Mesothelial cell of epicardium (in vitro differentiated cells): ENCODE measurements around the gene SPRN. TPM values are rescaled to one million over a fixed set of nuclear protein-coding genes. Genes with fewer than 3 reads are reported as not detected.
"Not testable (repeated sequence)": the region's sequence is repeated elsewhere in the genome, so short reads cannot be mapped to it uniquely, and the experiment has no call there.

ENCODE experiments used
- DNase-seq, 2 experiments: peaks; one replicate each; pipeline ENCODE4 v3.0.0; 2021; ENCODE audit warnings: low spot score in 2 of 2; ENCODE audit not compliant: unreplicated experiment in 2 of 2
- H3K27ac Mint-ChIP-seq: 2 replicates; pipeline ENCODE4 v1.8.0; 2021; ENCODE audit warnings: mixed read lengths
- H3K27me3 Mint-ChIP-seq: 2 replicates; pipeline ENCODE4 v1.8.0; 2021; ENCODE audit warnings: low read depth, mixed read lengths
- H3K36me3 Mint-ChIP-seq: 2 replicates; pipeline ENCODE4 v1.8.0; 2021; ENCODE audit warnings: mixed read lengths
- H3K4me1 Mint-ChIP-seq: 2 replicates; pipeline ENCODE4 v1.8.0; 2021; ENCODE audit warnings: mixed read lengths
- H3K4me3 Mint-ChIP-seq: 2 replicates; pipeline ENCODE4 v1.8.0; 2021; ENCODE audit warnings: mild to moderate bottlenecking, moderate library complexity, mixed read lengths
- H3K9me3 Mint-ChIP-seq: 2 replicates; pipeline ENCODE4 v1.8.0; 2021; ENCODE audit warnings: mixed read lengths
- total RNA-seq: library from RNA; stranded (reverse); gene quantifications from 3 replicates; pipeline ENCODE4 v1.2.1, GENCODE V29; 2021
- TF ChIP-seq, protein P1 (sequence below): fragments of 200-600 bp; sonication (generic); IDR thresholded peaks from one replicate; pipeline ENCODE4 v1.5.0; 2021; ENCODE audit warnings: antibody characterized with exemption; ENCODE audit not compliant: unreplicated experiment

Gene SPRN
- total RNA-seq, 1 donor from 2014 or later: 0.69 TPM

DNA sequence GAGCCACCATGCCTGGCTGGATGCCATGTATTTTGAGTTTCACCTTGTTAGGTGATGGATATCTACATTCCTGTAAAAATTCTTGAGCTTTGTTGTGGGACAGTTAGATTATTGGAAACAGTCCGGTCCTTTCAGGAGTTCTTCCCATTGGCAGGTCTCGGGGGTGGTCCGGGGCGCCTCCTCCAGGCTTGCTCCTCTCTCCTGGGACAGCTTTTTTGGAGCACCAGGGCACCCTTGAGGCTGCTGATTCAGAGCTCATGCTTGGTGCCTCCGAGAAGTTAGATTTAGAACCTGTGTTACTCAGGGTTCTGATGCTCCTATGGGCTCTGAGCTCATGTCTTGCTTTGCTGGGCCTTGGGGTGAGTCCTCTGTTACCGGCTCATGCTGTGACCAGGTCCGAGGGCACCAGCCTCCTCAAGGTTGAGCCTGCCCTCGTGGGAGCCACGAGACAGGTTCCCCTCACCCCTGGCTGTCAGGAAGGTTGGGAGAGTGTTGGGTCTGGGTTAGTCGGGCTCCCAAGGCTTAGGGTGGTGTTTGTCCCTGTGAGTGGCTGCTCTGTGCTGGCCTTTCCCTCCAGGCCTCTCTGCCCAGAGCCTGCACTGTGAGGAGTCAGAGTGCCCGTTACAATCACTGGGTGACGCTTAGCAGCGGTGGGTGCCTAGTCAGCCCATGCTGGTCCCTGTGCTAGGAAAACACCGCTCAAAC, 6.0 kb downstream of the SPRN start:
- H3K9me3 Mint-ChIP-seq: peaks cover 14% of the 10 kb centered on the region
- peaks cover 20% of the 10 kb centered on the region for H3K27me3 Mint-ChIP-seq
- H3K27ac Mint-ChIP-seq: no peak overlapping the region
- TF ChIP-seq, protein P1, sequence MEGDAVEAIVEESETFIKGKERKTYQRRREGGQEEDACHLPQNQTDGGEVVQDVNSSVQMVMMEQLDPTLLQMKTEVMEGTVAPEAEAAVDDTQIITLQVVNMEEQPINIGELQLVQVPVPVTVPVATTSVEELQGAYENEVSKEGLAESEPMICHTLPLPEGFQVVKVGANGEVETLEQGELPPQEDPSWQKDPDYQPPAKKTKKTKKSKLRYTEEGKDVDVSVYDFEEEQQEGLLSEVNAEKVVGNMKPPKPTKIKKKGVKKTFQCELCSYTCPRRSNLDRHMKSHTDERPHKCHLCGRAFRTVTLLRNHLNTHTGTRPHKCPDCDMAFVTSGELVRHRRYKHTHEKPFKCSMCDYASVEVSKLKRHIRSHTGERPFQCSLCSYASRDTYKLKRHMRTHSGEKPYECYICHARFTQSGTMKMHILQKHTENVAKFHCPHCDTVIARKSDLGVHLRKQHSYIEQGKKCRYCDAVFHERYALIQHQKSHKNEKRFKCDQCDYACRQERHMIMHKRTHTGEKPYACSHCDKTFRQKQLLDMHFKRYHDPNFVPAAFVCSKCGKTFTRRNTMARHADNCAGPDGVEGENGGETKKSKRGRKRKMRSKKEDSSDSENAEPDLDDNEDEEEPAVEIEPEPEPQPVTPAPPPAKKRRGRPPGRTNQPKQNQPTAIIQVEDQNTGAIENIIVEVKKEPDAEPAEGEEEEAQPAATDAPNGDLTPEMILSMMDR: no peak
- no peak for DNase-seq
- H3K4me3 Mint-ChIP-seq: no peak overlapping the region
- H3K36me3 Mint-ChIP-seq: peaks cover 31% of the 10 kb centered on the region
- H3K4me1 Mint-ChIP-seq: no peaks in the 10 kb centered on the region

DNA sequence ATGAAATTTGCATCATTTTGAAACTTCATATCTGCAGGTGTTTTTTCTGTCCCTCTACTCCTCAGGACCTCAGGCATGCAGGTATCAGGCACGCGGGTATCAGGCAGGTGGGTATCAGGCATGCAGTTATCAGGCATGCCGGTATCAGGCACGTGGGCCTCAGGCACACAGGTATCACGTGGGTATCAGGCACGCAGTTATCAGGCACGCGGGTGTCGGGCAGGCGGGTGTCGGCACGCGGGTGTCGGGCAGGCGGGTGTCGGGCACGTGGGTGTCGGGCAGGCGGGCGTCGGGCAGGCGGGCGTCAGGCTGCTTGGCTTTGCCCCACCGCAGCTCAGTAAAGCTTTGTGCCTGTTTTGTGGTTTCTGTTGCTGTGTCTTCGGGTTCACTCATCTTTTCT, 8.7 kb downstream of the SPRN start:
- Mint-ChIP-seq H3K27me3 (peaks cover 3% of the 10 kb centered on the region), H3K27ac (no peak overlapping the region), H3K4me1 (no peaks in the 10 kb centered on the region), H3K36me3 (peaks cover 56% of the 10 kb centered on the region), H3K9me3 (peaks cover 38% of the 10 kb centered on the region), H3K4me3 (no peak overlapping the region)
- no peak for DNase-seq
- TF ChIP-seq, protein P1: no peak

DNA sequence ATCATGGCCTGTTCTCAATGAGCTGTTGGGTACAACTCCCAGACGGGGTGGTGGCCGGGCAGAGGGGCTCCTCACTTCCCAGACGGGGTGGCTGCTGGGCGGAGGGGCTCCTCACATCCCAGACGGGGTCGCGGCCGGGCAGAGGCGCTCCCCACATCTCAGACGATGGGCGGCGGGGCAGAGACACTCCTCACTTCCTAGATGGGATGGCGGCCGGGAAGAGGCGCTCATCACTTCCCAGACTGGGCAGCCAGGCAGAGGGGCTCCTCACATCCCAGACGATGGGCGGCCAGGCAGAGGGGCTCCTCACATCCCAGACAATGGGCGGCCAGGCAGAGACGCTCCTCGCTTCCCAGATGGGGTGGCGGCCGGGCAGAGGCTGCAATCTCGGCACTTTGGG, 10.0 kb downstream of the SPRN start:
- H3K27me3 Mint-ChIP-seq, H3K27ac Mint-ChIP-seq, DNase-seq, H3K4me3 Mint-ChIP-seq, H3K4me1 Mint-ChIP-seq: not testable (repeated sequence)
- H3K9me3 Mint-ChIP-seq: peaks cover 50% of the 10 kb centered on the region
- H3K36me3 Mint-ChIP-seq: peaks cover 67% of the 10 kb centered on the region

DNA sequence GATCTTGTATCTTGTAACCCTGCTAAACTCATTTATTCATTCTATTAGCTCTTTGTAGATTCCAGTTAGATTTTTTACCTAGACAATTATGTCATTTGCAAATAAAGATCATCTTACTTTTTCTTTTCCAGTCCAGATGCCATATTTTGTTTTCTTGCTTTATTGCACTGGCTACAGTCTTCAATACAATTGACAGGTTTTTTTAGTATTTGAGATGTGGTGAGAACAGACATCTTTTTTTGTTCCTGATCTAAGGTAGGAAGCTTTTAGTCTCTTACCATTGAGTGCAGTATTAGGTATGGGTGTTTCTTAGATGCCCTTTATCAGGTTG, 12.1 kb downstream of the SPRN start:
- DNase-seq: no peak
- Mint-ChIP-seq H3K27ac (no peak overlapping the region), H3K36me3 (peaks cover 73% of the 10 kb centered on the region), H3K4me1 (no peaks in the 10 kb centered on the region), H3K27me3 (no peaks in the 10 kb centered on the region), H3K9me3 (peaks cover 68% of the 10 kb centered on the region), H3K4me3 (no peak overlapping the region)
- TF ChIP-seq, protein P1: no peak

DNA sequence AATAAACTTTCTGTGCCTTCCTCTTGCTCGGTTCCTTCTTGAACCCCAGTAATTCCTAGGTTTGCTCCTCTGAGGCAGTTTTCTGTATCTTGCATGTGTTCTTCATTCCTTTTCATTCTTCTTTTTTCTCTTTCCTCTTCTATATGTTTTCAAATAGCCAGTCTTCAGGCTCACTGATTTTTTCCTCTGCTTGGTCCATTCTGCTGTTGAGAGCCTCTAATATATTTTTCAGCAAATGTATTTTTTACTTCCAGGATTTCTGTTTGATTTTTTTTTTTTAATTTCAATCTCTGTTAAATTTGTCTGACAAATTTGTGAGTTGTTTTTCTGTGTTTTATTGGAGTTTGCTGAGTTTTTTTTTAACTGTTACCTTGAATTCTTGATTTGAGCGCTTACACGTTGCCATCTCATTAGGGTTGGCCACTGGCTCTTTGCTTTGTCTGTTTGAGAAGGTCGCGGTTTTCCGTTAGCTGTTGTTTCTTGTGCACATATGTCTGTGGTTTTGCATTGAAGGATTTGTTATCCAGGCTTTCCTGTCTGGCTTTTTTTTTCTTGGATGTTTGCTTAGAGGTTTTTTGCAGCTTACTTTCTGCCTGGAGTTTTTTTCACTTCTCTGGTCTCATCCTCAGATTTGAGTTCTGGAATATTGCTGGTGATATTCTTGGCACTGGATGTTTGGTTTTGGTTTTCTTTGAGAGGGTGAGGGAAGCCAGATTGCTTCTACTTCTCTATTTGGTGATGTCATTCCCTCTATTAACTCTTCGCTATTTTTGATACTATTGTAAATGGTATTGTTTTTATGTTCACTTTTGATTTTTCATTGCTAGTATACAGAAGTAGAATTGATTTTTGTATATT, 12.7 kb downstream of the SPRN start:
- H3K9me3 Mint-ChIP-seq: peaks cover 68% of the 10 kb centered on the region
- TF ChIP-seq, protein P1: no peak
- DNase-seq: no peak
- H3K27ac Mint-ChIP-seq: no peak overlapping the region
- H3K4me3 Mint-ChIP-seq: no peak overlapping the region
- H3K36me3 Mint-ChIP-seq: peaks cover 79% of the 10 kb centered on the region
- H3K4me1 Mint-ChIP-seq: no peaks in the 10 kb centered on the region
- H3K27me3 Mint-ChIP-seq: no peaks in the 10 kb centered on the region

DNA sequence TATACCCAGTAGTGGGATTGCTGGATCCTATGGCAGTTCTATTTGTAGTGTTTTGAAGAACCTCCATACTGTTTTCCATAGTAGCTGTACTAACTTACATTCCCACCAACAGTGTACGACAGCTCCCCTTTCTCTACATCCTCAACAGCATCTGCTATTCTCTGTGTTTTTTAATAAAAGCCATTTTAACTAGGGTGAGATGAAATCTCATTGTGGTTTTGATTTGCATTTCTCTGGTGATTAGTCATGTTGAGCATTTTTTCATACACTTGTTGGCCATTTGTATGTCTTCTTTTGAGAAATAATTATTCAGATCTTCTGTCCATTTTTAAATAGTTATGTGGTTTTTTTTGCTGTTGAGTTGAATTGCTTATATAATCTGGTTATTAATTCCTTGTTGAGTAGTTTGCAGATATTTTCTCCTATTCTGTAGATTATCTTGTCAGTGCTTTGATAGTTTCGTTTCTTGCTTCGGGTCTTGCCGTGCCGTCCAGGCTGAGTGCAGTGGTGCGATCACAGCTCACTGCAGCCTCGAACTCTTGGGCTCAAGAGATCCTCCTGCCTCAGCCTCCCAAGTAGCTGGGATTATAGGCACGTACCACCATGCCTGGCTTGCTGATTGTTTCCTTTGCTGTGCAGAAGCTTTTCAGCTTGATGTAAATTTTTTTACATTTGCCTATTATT, 18.4 kb downstream of the SPRN start:
- H3K4me1 Mint-ChIP-seq: peaks cover 15% of the 10 kb centered on the region
- no peak overlapping the region for H3K27ac Mint-ChIP-seq
- DNase-seq: no peak

More for the DNA sequence above, 18.4 kb downstream of the SPRN start:
- H3K27me3 Mint-ChIP-seq: no peaks in the 10 kb centered on the region
- H3K36me3 Mint-ChIP-seq: peaks cover 69% of the 10 kb centered on the region
- TF ChIP-seq, protein P1: no peak
- H3K9me3 Mint-ChIP-seq: peaks cover 32% of the 10 kb centered on the region
- no peak overlapping the region for H3K4me3 Mint-ChIP-seq
